HepG2 (cell line): ENCODE data around the gene AGO4. TPM values are rescaled to one million over a fixed set of nuclear protein-coding genes. Genes with fewer than 3 reads are reported as not detected.

Experiments
- ASH2L ChIP-seq: fragments of 300-600, 200-600 bp; sonication (generic); IDR thresholded peaks from 2 replicates; pipeline ENCODE4 v1.7.0; 2017; ENCODE audit warnings: low read depth, mild to moderate bottlenecking, moderate library complexity, mixed read lengths, low read length; ENCODE audit not compliant: insufficient read length
- BRD4 ChIP-seq: sonication (generic); formaldehyde crosslinking; IDR thresholded peaks from 2 replicates; pipeline ENCODE4 v1.4.0; 2020; ENCODE audit warnings: missing genetic modification reagents
- CBX5 ChIP-seq: sonication (generic); formaldehyde crosslinking; IDR thresholded peaks from 2 replicates; pipeline ENCODE4 v1.4.0; 2020; ENCODE audit warnings: missing genetic modification reagents, borderline replicate concordance
- GATAD2A ChIP-seq: IDR thresholded peaks from 2 replicates; pipeline ENCODE4 v1.6.1; 2016
- HHEX ChIP-seq: IDR thresholded peaks from 2 replicates; pipeline ENCODE4 v1.6.1; 2016; ENCODE audit warnings: control low read depth
- MAFF ChIP-seq: IDR thresholded peaks from 2 replicates; pipeline ENCODE4 v1.6.1; 2011; ENCODE audit warnings: low read depth, low read length, improper control_type of control experiment
- MEIS1 ChIP-seq: sonication (generic); formaldehyde crosslinking; IDR thresholded peaks from 2 replicates; pipeline ENCODE4 v1.9.0; 2021; ENCODE audit warnings: mild to moderate bottlenecking, missing genetic modification reagents, moderate library complexity, borderline replicate concordance
- MTA1 ChIP-seq: sonication (generic); formaldehyde crosslinking; IDR thresholded peaks from 2 replicates; pipeline ENCODE4 v1.4.0; 2020; ENCODE audit warnings: missing genetic modification reagents, mild to moderate bottlenecking, borderline replicate concordance
- NFYB ChIP-seq: sonication (generic); formaldehyde crosslinking; IDR thresholded peaks from 2 replicates; pipeline ENCODE4 v1.4.0; 2020; ENCODE audit warnings: missing genetic modification reagents
- RBAK ChIP-seq: sonication (generic); formaldehyde crosslinking; IDR thresholded peaks from 2 replicates; pipeline ENCODE4 v1.5.1; 2020; ENCODE audit warnings: mild to moderate bottlenecking, missing genetic modification reagents
- SAP130 ChIP-seq: IDR thresholded peaks from 2 replicates; pipeline ENCODE4 v1.6.1; 2016; ENCODE audit warnings: low read depth
- SKI ChIP-seq: fragments of 450-650 bp; IDR thresholded peaks from one replicate; pipeline ENCODE4 v1.6.1; 2018; ENCODE audit warnings: mild to moderate bottlenecking; ENCODE audit not compliant: partially characterized antibody
- TCF12 ChIP-seq, 2 experiments: fragments of 450-650 bp in 1 of 2; sonication (generic) in 1 of 2; formaldehyde crosslinking in 1 of 2; IDR thresholded peaks; 2 replicates each; pipeline versions ENCODE4 v1.6.1 to v1.8.0; 2017 to 2022; ENCODE audit warnings: antibody characterized with exemption in 1 of 2, mild to moderate bottlenecking in 1 of 2, missing genetic modification reagents in 1 of 2, moderate library complexity in 1 of 2
- ZGPAT ChIP-seq: IDR thresholded peaks from 2 replicates; pipeline ENCODE4 v1.6.1; 2016; ENCODE audit warnings: mild to moderate bottlenecking
- ZNF326 ChIP-seq: sonication (generic); formaldehyde crosslinking; IDR thresholded peaks from 2 replicates; pipeline ENCODE4 v1.4.0; 2020; ENCODE audit warnings: missing genetic modification reagents, borderline replicate concordance
- ZNF329 ChIP-seq: sonication (generic); formaldehyde crosslinking; IDR thresholded peaks from 2 replicates; pipeline ENCODE4 v1.9.0; 2021; ENCODE audit warnings: low read depth, mild to moderate bottlenecking, missing genetic modification reagents
- ZNF7 ChIP-seq: IDR thresholded peaks from 2 replicates; pipeline ENCODE4 v1.6.1; 2016; ENCODE audit warnings: missing biosample characterization, missing genetic modification reagents
- ZNF777 ChIP-seq: sonication (generic); formaldehyde crosslinking; IDR thresholded peaks from 2 replicates; pipeline ENCODE4 v1.4.0; 2020; ENCODE audit warnings: missing genetic modification reagents
- ZNF839 ChIP-seq: sonication (generic); formaldehyde crosslinking; IDR thresholded peaks from 2 replicates; pipeline ENCODE4 v1.4.0; 2020; ENCODE audit warnings: missing genetic modification reagents, mild to moderate bottlenecking, borderline replicate concordance
- ZNF878 ChIP-seq: sonication (generic); formaldehyde crosslinking; IDR thresholded peaks from 2 replicates; pipeline ENCODE4 v1.8.1; 2023; ENCODE audit warnings: mild to moderate bottlenecking, missing genetic modification reagents, moderate library complexity
- ZNF879 ChIP-seq: sonication (generic); formaldehyde crosslinking; IDR thresholded peaks from 2 replicates; pipeline ENCODE4 v1.8.1; 2023; ENCODE audit warnings: missing genetic modification reagents
- polyA plus RNA-seq, 8 experiments: library from polyadenylated mRNA; depleted of rRNA in 3 of 8; stranded (reverse) in 7 of 8; unstranded in 1 of 8; fragments of >200 nt; fragmentation: Illumina TruSeq in 4 of 8; extraction: Trizol in 4 of 8; gene quantifications; 2 replicates each; pipeline versions ENCODE4 v1.2.1 to v1.2.3, GENCODE V29; 2011 to 2016; ENCODE audit warnings: low read depth in 4 of 8, missing spikeins in 1 of 8, mixed read lengths in 1 of 8; ENCODE audit not compliant: insufficient read depth in 1 of 8
- total RNA-seq, 5 experiments: library from RNA; depleted of rRNA; stranded (reverse); fragments of >200 nt; fragmentation: Illumina TruSeq; extraction: Trizol; gene quantifications; 2 replicates each; pipeline ENCODE4 v1.2.3, GENCODE V29; 2016; ENCODE audit warnings: low read depth in 1 of 5
- TF ChIP-seq, protein P1 (sequence below): sonication (generic); formaldehyde crosslinking; IDR thresholded peaks from 2 replicates; pipeline ENCODE4 v1.5.0; 2020; ENCODE audit warnings: missing genetic modification reagents
- TF ChIP-seq, protein P2 (sequence below): sonication (generic); formaldehyde crosslinking; IDR thresholded peaks from 2 replicates; pipeline ENCODE4 v1.4.0; 2020; ENCODE audit warnings: low read depth, missing genetic modification reagents
- TF ChIP-seq, protein P3 (sequence below): sonication (generic); formaldehyde crosslinking; IDR thresholded peaks from 2 replicates; pipeline ENCODE4 v1.4.0; 2020; ENCODE audit warnings: missing genetic modification reagents; ENCODE audit errors: not compliant biosample characterization

Gene AGO4
- total and polyA plus RNA-seq, 2 of the 13 experiments (the other 11 are each of a cell fraction or from before 2014, with no cell fraction given), result 6.0 to 13.8 TPM

GRCh38 chr1:35807614-35808449, at the start of gene AGO4 (continued):
- TF ChIP-seq CBX5 (peak; percentile 31; the same call in 1 of the 2 replicates), ZNF7 (no peak), MEIS1 (CRISPR knock-in tag) (no peak), ZGPAT (CRISPR knock-in tag) (no peak), BRD4 (CRISPR knock-in tag) (no peak), HHEX (CRISPR knock-in tag) (no peak), ZNF878 (CRISPR knock-in tag) (no peak), MAFF (no peak), ZNF329 (CRISPR knock-in tag) (no peak), ASH2L (peak; percentile 17), GATAD2A (CRISPR knock-in tag) (0 out of 2 replicates have a peak, but pooled peaks have one; percentile 28), NFYB (CRISPR knock-in tag) (no peak), TCF12 (IDR thresholded peaks at IDR 0.05) (no peak), TCF12 (CRISPR knock-in tag; IDR thresholded peaks at IDR 0.05) (0 out of 2 replicates have a peak, but pooled peaks have one; percentile 69), MTA1 (CRISPR knock-in tag) (peak; percentile 70; the same call in 1 of the 2 replicates), ZNF879 (no peak), ZNF326 (CRISPR knock-in tag) (no peak), ZNF839 (peak; percentile 64; the same call in 1 of the 2 replicates), ZNF777 (CRISPR knock-in tag) (peak; percentile 74), RBAK (CRISPR knock-in tag) (no peak), SAP130 (CRISPR knock-in tag) (peak; percentile 59), SKI (no peak)
- TF ChIP-seq, protein P1, sequence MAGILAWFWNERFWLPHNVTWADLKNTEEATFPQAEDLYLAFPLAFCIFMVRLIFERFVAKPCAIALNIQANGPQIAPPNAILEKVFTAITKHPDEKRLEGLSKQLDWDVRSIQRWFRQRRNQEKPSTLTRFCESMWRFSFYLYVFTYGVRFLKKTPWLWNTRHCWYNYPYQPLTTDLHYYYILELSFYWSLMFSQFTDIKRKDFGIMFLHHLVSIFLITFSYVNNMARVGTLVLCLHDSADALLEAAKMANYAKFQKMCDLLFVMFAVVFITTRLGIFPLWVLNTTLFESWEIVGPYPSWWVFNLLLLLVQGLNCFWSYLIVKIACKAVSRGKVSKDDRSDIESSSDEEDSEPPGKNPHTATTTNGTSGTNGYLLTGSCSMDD (CRISPR knock-in tag), result no peak
- TF ChIP-seq, protein P2, sequence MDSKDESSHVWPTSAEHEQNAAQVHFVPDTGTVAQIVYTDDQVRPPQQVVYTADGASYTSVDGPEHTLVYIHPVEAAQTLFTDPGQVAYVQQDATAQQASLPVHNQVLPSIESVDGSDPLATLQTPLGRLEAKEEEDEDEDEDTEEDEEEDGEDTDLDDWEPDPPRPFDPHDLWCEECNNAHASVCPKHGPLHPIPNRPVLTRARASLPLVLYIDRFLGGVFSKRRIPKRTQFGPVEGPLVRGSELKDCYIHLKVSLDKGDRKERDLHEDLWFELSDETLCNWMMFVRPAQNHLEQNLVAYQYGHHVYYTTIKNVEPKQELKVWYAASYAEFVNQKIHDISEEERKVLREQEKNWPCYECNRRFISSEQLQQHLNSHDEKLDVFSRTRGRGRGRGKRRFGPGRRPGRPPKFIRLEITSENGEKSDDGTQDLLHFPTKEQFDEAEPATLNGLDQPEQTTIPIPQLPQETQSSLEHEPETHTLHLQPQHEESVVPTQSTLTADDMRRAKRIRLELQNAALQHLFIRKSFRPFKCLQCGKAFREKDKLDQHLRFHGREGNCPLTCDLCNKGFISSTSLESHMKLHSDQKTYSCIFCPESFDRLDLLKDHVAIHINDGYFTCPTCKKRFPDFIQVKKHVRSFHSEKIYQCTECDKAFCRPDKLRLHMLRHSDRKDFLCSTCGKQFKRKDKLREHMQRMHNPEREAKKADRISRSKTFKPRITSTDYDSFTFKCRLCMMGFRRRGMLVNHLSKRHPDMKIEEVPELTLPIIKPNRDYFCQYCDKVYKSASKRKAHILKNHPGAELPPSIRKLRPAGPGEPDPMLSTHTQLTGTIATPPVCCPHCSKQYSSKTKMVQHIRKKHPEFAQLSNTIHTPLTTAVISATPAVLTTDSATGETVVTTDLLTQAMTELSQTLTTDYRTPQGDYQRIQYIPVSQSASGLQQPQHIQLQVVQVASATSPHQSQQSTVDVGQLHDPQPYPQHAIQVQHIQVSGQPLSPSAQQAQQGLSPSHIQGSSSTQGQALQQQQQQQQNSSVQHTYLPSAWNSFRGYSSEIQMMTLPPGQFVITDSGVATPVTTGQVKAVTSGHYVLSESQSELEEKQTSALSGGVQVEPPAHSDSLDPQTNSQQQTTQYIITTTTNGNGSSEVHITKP (CRISPR knock-in tag), result no peak
- TF ChIP-seq, protein P3, sequence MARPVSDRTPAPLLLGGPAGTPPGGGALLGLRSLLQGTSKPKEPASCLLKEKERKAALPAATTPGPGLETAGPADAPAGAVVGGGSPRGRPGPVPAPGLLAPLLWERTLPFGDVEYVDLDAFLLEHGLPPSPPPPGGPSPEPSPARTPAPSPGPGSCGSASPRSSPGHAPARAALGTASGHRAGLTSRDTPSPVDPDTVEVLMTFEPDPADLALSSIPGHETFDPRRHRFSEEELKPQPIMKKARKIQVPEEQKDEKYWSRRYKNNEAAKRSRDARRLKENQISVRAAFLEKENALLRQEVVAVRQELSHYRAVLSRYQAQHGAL (CRISPR knock-in tag), result no peak
